Loucy (cell line): ENCODE data around the gene CNDP1.

Experiments
- H2AFZ ChIP-seq: fragments of 200-600 bp; sonication (generic); 2 replicates; pipeline ENCODE4 v1.6.0; 2016; ENCODE audit warnings: antibody characterized with exemption, mild to moderate bottlenecking, low read length, moderate library complexity
- H3F3A ChIP-seq: fragments of 200-600 bp; 2 replicates; pipeline ENCODE4 v1.6.0; 2016; ENCODE audit warnings: antibody characterized with exemption, low read depth, mild to moderate bottlenecking
- H3K27me3 ChIP-seq: fragments of 200-600 bp; sonication (generic); 2 replicates; pipeline ENCODE4 v1.6.1; 2014; ENCODE audit warnings: low read length, mild to moderate bottlenecking; ENCODE audit not compliant: insufficient read depth, poor library complexity, severe bottlenecking
- H3K36me3 ChIP-seq: fragments of 200-600 bp; sonication (generic); 2 replicates; pipeline ENCODE4 v1.6.1; 2016; ENCODE audit warnings: low read length; ENCODE audit not compliant: insufficient read depth
- H3K4me1 ChIP-seq: fragments of 200-600 bp; sonication (generic); 2 replicates; pipeline ENCODE4 v1.5.1; 2014; ENCODE audit warnings: low read length, mild to moderate bottlenecking; ENCODE audit not compliant: insufficient read depth, poor library complexity, severe bottlenecking
- H3K4me2 ChIP-seq: fragments of 200-600 bp; sonication (generic); 2 replicates; pipeline ENCODE4 v1.6.0; 2014; ENCODE audit warnings: antibody characterized with exemption, low read length, low read depth, mild to moderate bottlenecking; ENCODE audit not compliant: poor library complexity, severe bottlenecking
- H3K4me3 ChIP-seq: fragments of 200-600 bp; sonication (generic); 2 replicates; pipeline ENCODE4 v1.5.1; 2014; ENCODE audit warnings: low read length, mild to moderate bottlenecking, mixed read lengths; ENCODE audit not compliant: poor library complexity, severe bottlenecking
- H3K79me2 ChIP-seq: fragments of 200-600 bp; sonication (generic); 2 replicates; pipeline ENCODE4 v1.6.1; 2014; ENCODE audit warnings: low read length; ENCODE audit not compliant: insufficient read depth
- H3K9ac ChIP-seq: fragments of 200-600 bp; sonication (generic); 2 replicates; pipeline ENCODE4 v1.6.0; 2014; ENCODE audit warnings: mild to moderate bottlenecking, low read depth, low read length, moderate library complexity; ENCODE audit not compliant: poor library complexity, severe bottlenecking
- H3K9me2 ChIP-seq: fragments of 200-600 bp; sonication (generic); replicated peaks from 2 replicates; pipeline ENCODE4 v1.6.1; 2016; ENCODE audit warnings: low read depth, low read length, mixed read lengths
- H3K9me3 ChIP-seq: fragments of 200-600 bp; sonication (generic); 2 replicates; pipeline ENCODE4 v1.6.1; 2014; ENCODE audit warnings: mild to moderate bottlenecking, antibody characterized with exemption, low read length, low read depth; ENCODE audit not compliant: insufficient read depth
- H4K20me1 ChIP-seq: fragments of 200-600 bp; sonication (generic); 2 replicates; pipeline ENCODE4 v1.6.0; 2014; ENCODE audit warnings: antibody characterized with exemption, low read length, mild to moderate bottlenecking; ENCODE audit not compliant: insufficient read depth, poor library complexity, severe bottlenecking
- CTCF ChIP-seq: fragments of 200-600 bp; sonication (generic); conservative IDR thresholded peaks from 2 replicates; pipeline ENCODE4 v1.5.1; 2014; ENCODE audit warnings: mild to moderate bottlenecking, antibody characterized with exemption, low read length
- EZH2phosphoT487 ChIP-seq: fragments of 200-600 bp; IDR thresholded peaks from 2 replicates; pipeline ENCODE4 v1.6.1; 2018; ENCODE audit warnings: antibody characterized with exemption, mild to moderate bottlenecking, moderate library complexity, borderline replicate concordance

Gene CNDP1

GRCh38 chr18:74571895-74572680, 37.8 kb downstream of the CNDP1 start:
- Histone ChIP-seq H3K79me2 (no peaks in the 10 kb centered on the region), H3K4me3 (no peak overlapping the region), H3K9me3 (no peaks in the 10 kb centered on the region), H3K9me2 (no peaks in the 10 kb centered on the region), H2AFZ (no peak overlapping the region), H3K4me2 (no peak overlapping the region), H3K4me1 (no peaks in the 10 kb centered on the region), H3K36me3 (no peaks in the 10 kb centered on the region), H3K27me3 (peaks cover 7% of the 10 kb centered on the region), H3F3A (no peaks in the 10 kb centered on the region), H4K20me1 (no peaks in the 10 kb centered on the region), H3K9ac (no peak overlapping the region)
- TF ChIP-seq CTCF (no peak), EZH2phosphoT487 (no peak)

- Histone ChIP-seq H3K4me3 (no peak overlapping the region), H3K4me2 (no peak overlapping the region), H3K9me3 (no peaks in the 10 kb centered on the region), H4K20me1 (no peaks in the 10 kb centered on the region), H3K4me1 (no peaks in the 10 kb centered on the region), H3F3A (no peaks in the 10 kb centered on the region), H3K9me2 (no peaks in the 10 kb centered on the region), H3K36me3 (no peaks in the 10 kb centered on the region), H2AFZ (no peak overlapping the region), H3K9ac (no peak overlapping the region), H3K79me2 (no peaks in the 10 kb centered on the region), H3K27me3 (peaks cover 6% of the 10 kb centered on the region)
- TF ChIP-seq EZH2phosphoT487 (no peak), CTCF (no peak)
These were observed 38.8 kb downstream of the CNDP1 start for GRCh38 chr18:74573053-74573452.

GRCh38 chr18:74574916-74575315, 40.6 kb downstream of the CNDP1 start:
- H3K4me2 ChIP-seq = peak overlapping the region; percentile 13
- H3K9me3 ChIP-seq = no peaks in the 10 kb centered on the region
- H2AFZ ChIP-seq = peak overlapping the region; percentile 68
- no peaks in the 10 kb centered on the region for H3K27me3 ChIP-seq
- H3K4me1 ChIP-seq = no peaks in the 10 kb centered on the region
- no peaks in the 10 kb centered on the region for H3F3A ChIP-seq
- TF ChIP-seq EZH2phosphoT487 (no peak), CTCF (no peak)
- no peak overlapping the region for H3K4me3 ChIP-seq
- H3K9ac ChIP-seq = no peak overlapping the region
- no peaks in the 10 kb centered on the region for H4K20me1 ChIP-seq
- no peaks in the 10 kb centered on the region for H3K9me2 ChIP-seq
- H3K36me3 ChIP-seq = no peaks in the 10 kb centered on the region
- H3K79me2 ChIP-seq = no peaks in the 10 kb centered on the region
